C4-2B (cell line): ENCODE measurements around the gene WDR7.

Source experiments
- CTCF ChIP-seq: fragments of 450-650 bp; conservative IDR thresholded peaks from 2 replicates; pipeline ENCODE4 v1.5.1; 2017; ENCODE audit warnings: mild to moderate bottlenecking
- ZFX ChIP-seq: fragments of 450-650 bp; IDR thresholded peaks from 2 replicates; pipeline ENCODE4 v1.6.1; 2017

- no peak for TF ChIP-seq CTCF
- TF ChIP-seq ZFX, result no peak
Measured at GRCh38 chr18:56836173-56836572, 185.0 kb downstream of the WDR7 start.
